Dendritic cell treated with granulocyte-macrophage colony-stimulating factor and Interleukin-4, amounts not matched to agents 40 ng/mL and 50 ng/mL, for 4 days (primary cell): ENCODE measurements around the gene ZNF138.
"Not testable (repeated sequence)": the region's sequence is repeated elsewhere in the genome, so short reads cannot be mapped to it uniquely, and the experiment has no call there.

ENCODE experiments used
- H3K27ac Mint-ChIP-seq: one replicate; pipeline ENCODE4 v1.8.0; 2022; ENCODE audit warnings: mild to moderate bottlenecking, mixed read lengths
- H3K27me3 Mint-ChIP-seq: one replicate; pipeline ENCODE4 v1.8.0; 2022; ENCODE audit warnings: mild to moderate bottlenecking, mixed read lengths
- H3K36me3 Mint-ChIP-seq: one replicate; pipeline ENCODE4 v1.8.0; 2022; ENCODE audit warnings: low read depth, mixed read lengths
- H3K4me1 Mint-ChIP-seq: one replicate; pipeline ENCODE4 v1.8.0; 2022; ENCODE audit warnings: low read depth, mixed read lengths
- H3K4me3 Mint-ChIP-seq: one replicate; pipeline ENCODE4 v1.8.0; 2022; ENCODE audit warnings: mild to moderate bottlenecking, moderate library complexity, mixed read lengths
- H3K9me3 Mint-ChIP-seq: one replicate; pipeline ENCODE4 v1.8.0; 2022; ENCODE audit warnings: mixed read lengths
- intact Hi-C: fragments of 100-400 bp; cut with micrococcal nuclease; formaldehyde crosslinking; loops from one replicate; pipeline ENCODE4 v1.15.0; 2022

ZNF138 gene

GRCh38 chr7:64854969-64855368 lies 60.7 kb downstream of the ZNF138 start:
- intact Hi-C loops = no loop called here
- Mint-ChIP-seq H3K27ac (no peak overlapping the region), H3K36me3 (no peaks in the 10 kb centered on the region), H3K4me3 (no peak overlapping the region), H3K9me3 (peaks cover 16% of the 10 kb centered on the region), H3K4me1 (no peaks in the 10 kb centered on the region), H3K27me3 (no peaks in the 10 kb centered on the region)

DNA sequence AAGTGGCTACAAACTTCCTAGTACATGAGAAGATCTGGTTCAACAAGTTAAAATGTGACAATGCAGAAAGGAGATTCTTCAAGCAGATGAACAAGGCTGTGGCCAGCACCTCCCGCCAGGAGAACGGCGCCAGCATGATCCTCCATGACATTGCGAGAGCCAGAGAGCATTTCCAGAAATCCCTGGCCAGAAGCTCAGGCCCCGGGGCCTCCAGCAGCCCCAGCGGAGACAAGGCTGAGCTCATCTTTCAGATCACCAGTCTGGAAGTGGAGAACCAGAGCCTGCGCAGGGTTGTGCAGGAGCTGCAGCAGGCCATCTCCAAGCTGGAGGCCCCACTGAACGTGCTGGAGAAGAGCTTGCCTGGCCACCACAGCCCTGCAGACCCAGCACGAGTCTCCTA lies 68.8 kb downstream of the ZNF138 start:
- H3K36me3 Mint-ChIP-seq = no peaks in the 10 kb centered on the region
- peaks cover 48% of the 10 kb centered on the region for H3K9me3 Mint-ChIP-seq
- H3K27ac Mint-ChIP-seq = no peak overlapping the region
- H3K4me1 Mint-ChIP-seq = no peaks in the 10 kb centered on the region
- intact Hi-C loops = no loop called here
- H3K4me3 Mint-ChIP-seq = no peak overlapping the region
- H3K27me3 Mint-ChIP-seq = no peaks in the 10 kb centered on the region

DNA sequence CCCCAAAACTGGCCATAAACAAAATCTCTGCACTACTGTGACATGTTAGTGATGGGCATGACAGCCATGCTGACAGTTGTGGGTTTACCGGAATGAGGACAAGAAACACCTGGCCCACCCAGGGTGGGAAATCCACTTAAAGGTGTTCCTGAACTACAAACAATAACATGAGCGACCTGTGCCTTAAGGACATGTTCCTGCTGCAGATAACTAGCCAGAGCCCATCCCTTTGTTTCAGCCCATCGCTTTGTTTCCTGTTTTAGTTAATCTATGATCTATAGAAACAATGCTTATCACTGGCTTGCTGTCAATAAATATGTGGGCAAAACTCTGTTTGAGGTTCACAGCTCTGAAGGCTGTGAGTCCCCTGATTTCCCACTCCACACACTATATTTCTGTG lies 69.3 kb downstream of the ZNF138 start:
- H3K27ac Mint-ChIP-seq, H3K4me1 Mint-ChIP-seq, H3K4me3 Mint-ChIP-seq, H3K27me3 Mint-ChIP-seq, H3K36me3 Mint-ChIP-seq, intact Hi-C loops: not testable (repeated sequence)
- H3K9me3 Mint-ChIP-seq = peaks cover 53% of the 10 kb centered on the region

- H3K27ac Mint-ChIP-seq = no peak overlapping the region
- H3K9me3 Mint-ChIP-seq = peaks cover 57% of the 10 kb centered on the region
- no peaks in the 10 kb centered on the region for H3K36me3 Mint-ChIP-seq
- H3K4me1 Mint-ChIP-seq = no peaks in the 10 kb centered on the region
- intact Hi-C loops = no loop called here
- H3K4me3 Mint-ChIP-seq = no peak overlapping the region
- H3K27me3 Mint-ChIP-seq = no peaks in the 10 kb centered on the region
Observed at GRCh38 chr7:64863969-64864368, 69.7 kb downstream of the ZNF138 start.

- Mint-ChIP-seq H3K4me3 (no peak overlapping the region), H3K4me1 (no peaks in the 10 kb centered on the region), H3K27ac (no peak overlapping the region), H3K9me3 (peaks cover 84% of the 10 kb centered on the region), H3K27me3 (no peaks in the 10 kb centered on the region), H3K36me3 (no peaks in the 10 kb centered on the region)
- intact Hi-C loops = no loop called here
Observed at GRCh38 chr7:64867863-64868440, 73.7 kb downstream of the ZNF138 start.

- Mint-ChIP-seq H3K9me3 (peaks cover 84% of the 10 kb centered on the region), H3K27me3 (no peaks in the 10 kb centered on the region)
- intact Hi-C loops = no loop called here
Observed at GRCh38 chr7:64868499-64868898, 74.3 kb downstream of the ZNF138 start.

DNA sequence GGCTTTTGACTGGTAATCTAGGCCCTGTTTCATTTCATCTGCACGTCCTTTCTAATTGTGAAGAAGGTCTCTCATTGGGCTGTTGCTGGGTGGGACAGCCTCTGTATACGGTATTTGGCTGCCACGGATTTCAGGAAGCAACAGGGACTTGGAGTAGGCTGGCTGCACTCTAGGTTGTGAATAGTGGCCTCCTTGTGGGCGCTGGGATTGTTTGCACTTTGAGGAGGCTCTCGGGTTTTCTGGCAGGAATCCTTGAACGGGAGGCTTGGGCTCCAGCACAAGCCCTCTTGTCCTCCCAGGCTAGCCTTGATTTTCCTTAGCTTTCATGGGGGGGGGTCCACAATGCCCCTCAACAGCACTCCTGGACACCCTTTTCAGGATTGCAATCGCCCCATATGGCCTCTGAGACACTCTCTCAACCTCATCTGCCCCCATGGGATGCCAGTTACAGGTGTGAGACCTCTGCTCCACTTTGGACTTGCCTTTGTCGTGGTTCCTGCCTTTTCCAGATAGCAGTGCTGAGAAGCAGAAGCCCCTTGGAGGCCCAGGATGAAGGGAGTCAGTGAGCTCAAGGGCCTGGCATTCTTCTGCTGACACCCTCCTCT lies 75.0 kb downstream of the ZNF138 start:
- Mint-ChIP-seq H3K27me3 (no peaks in the 10 kb centered on the region), H3K4me1 (no peaks in the 10 kb centered on the region), H3K4me3 (no peak overlapping the region), H3K27ac (no peak overlapping the region), H3K36me3 (no peaks in the 10 kb centered on the region), H3K9me3 (peaks cover 84% of the 10 kb centered on the region)
- intact Hi-C loops = no loop called here

More at GRCh38 chr7:64868499-64868898, 74.3 kb downstream of the ZNF138 start:
- Mint-ChIP-seq H3K36me3 (no peaks in the 10 kb centered on the region), H3K4me1 (no peaks in the 10 kb centered on the region), H3K27ac (no peak overlapping the region), H3K4me3 (no peak overlapping the region)

DNA sequence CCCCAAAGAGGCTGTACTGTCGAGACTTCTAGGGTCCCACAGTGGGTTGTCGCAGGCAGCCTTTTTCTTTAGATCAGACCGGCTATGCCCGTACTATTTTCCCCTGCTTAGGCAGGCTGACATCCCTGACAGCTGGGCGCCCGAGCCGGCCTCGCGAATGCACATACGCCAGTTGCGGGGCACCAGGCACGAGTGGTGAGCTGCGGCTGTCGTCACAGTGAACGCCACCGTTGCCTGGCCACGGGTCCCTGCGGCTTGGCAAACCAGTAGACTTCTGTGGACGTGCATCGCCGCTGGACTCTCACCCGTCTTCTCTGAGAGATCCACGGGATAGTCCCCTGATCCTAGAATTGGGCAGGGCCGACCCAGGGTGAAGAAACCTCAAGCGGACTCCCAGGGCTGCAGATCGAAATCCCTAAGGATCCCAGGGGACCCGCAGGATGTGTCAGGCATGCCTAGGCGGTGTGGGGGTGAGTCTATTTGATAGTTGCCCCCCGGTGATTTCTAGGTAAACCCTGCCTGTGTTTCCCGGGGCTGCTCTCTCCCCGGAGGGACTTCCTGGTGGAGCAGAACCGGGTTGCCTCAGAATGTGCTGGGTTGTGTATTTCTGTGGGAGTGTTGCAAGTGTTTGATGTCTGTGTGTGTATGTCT lies 75.8 kb downstream of the ZNF138 start:
- H3K36me3 Mint-ChIP-seq = no peaks in the 10 kb centered on the region
- H3K27ac Mint-ChIP-seq = no peak overlapping the region
- no peaks in the 10 kb centered on the region for H3K4me1 Mint-ChIP-seq
- intact Hi-C loops = no loop called here
- H3K27me3 Mint-ChIP-seq = no peaks in the 10 kb centered on the region
- no peak overlapping the region for H3K4me3 Mint-ChIP-seq
- peaks cover 88% of the 10 kb centered on the region for H3K9me3 Mint-ChIP-seq

DNA sequence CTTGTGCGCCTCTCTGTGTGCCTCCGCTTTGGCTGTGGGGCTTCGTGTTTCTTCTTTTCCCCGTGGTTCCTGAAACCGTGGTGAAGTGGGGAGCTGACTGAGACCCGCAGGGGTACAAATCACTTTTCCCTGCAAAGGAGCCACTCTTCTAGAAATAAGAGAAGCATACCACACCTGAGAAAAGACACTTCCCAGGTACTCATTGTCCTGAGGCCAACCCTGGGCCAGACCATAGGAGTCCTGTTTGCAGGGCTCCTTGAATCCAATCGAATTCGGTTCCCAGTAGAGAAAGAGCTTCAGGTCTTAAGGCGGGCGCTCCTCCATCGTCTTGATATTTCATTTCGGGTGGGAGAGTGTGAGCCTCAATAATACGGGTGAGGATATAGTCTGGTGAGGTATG lies 76.4 kb downstream of the ZNF138 start:
- H3K4me3 Mint-ChIP-seq = no peak overlapping the region
- H3K36me3 Mint-ChIP-seq = no peaks in the 10 kb centered on the region
- no peaks in the 10 kb centered on the region for H3K4me1 Mint-ChIP-seq
- intact Hi-C loops = no loop called here
- H3K9me3 Mint-ChIP-seq = peaks cover 93% of the 10 kb centered on the region
- H3K27ac Mint-ChIP-seq = no peak overlapping the region
- no peaks in the 10 kb centered on the region for H3K27me3 Mint-ChIP-seq

DNA sequence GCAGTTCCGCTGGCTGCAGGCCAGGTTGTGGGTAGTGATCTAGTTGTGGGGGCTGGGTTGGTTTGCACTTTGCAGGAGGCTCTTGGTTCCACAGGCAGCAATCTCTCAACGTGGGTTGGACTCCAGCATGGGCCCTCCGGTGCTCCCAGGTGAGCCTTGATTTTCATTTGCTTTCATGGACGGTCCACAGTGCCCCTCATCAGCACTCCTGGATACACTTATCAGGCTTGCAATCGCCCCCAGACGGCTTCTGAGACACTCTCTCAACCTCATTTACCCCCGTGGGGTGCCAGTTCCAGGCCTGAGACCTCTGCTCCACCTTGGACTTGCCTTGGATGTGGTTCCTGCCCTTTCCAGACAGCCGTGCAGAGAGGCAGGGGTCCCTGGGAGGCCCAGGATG lies 77.5 kb downstream of the ZNF138 start:
- intact Hi-C loops = no loop called here
- Mint-ChIP-seq H3K36me3 (no peaks in the 10 kb centered on the region), H3K27me3 (peaks cover 3% of the 10 kb centered on the region), H3K27ac (no peak overlapping the region), H3K9me3 (peaks cover 96% of the 10 kb centered on the region), H3K4me3 (no peak overlapping the region), H3K4me1 (no peaks in the 10 kb centered on the region)

DNA sequence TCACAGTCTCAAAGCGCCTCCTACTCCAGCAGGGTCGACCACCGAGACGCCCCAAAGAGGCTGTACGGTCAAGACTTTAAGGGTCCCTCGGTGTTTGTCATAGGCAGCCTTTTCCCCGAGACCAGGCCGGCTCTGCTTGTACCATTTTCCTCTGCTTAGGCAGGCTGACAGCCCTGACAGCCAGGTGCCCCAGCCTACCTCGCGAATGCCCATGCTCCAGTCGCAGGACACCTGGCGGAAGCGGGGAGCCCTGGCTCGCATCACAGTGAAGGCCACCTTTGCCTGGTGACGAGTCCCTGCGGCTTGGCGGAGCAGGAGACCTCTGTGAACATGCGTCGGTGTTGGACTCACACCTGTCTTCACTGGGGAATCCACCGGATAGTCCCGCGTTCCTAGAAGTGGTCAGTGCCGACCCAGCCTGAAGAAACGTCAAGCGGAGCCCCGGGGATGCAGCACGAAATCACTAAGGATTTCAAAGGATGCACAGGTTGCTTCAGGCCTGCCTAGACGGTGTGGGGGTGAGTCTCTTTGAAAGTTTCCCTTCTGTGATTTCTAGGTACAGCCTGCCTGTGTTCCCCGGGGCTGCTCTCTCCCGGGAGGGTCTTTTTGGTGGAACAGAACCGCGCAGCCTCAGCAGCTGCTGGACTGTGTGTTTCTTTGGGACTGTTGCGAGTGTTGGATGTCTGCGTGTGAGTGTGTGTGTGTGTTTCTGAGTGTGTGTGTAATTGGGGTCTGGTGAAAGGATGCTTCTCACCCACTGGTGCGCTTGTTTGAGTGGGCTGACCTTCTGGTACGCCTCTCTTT lies 78.3 kb downstream of the ZNF138 start:
- intact Hi-C loops = no loop called here
- Mint-ChIP-seq H3K27ac (no peak overlapping the region), H3K27me3 (peaks cover 8% of the 10 kb centered on the region), H3K4me1 (no peaks in the 10 kb centered on the region), H3K9me3 (peaks cover 100% of the 10 kb centered on the region), H3K4me3 (no peak overlapping the region), H3K36me3 (no peaks in the 10 kb centered on the region)

DNA sequence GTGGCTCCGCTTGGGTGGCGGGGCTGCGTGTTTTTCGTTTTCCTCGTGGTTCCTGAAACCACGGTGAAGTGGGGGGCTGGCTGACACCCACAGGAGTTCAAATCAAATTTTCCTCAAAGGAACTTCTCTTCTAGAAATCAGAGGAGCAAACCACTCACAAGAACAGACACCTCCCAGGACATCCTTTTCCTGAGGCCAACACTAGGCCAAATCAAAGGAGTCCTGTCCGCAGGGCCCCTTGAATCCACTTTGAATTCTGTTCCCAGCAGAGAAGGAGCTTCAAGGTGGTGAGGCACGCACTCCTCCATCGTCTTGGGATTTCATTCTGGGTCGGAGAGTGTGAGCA lies 78.9 kb downstream of the ZNF138 start:
- no peaks in the 10 kb centered on the region for H3K36me3 Mint-ChIP-seq
- no peaks in the 10 kb centered on the region for H3K4me1 Mint-ChIP-seq
- intact Hi-C loops = no loop called here
- H3K4me3 Mint-ChIP-seq = no peak overlapping the region
- no peak overlapping the region for H3K27ac Mint-ChIP-seq
- H3K9me3 Mint-ChIP-seq = peaks cover 100% of the 10 kb centered on the region
- peaks cover 14% of the 10 kb centered on the region for H3K27me3 Mint-ChIP-seq

DNA sequence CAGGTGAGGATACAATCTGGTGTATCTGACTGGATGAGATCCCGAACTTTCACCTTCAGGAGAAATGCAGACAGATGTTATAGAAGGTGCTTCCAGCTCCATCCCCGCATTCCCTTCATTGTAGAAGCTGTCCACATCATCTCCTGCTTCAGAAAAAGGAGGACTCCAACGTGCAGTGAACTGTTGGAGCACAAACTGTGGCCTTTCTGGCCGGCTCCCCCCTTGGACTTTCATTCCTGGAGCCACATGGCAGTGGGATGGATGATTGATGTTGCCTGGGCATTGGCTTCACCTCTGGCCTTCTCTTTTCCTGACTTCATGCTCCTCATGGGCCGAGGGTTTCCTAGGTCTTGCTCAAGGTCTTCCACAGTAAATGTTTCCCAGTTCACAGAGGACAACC lies 79.3 kb downstream of the ZNF138 start:
- peaks cover 14% of the 10 kb centered on the region for H3K27me3 Mint-ChIP-seq
- no peaks in the 10 kb centered on the region for H3K36me3 Mint-ChIP-seq
- H3K4me3 Mint-ChIP-seq = no peak overlapping the region
- no peaks in the 10 kb centered on the region for H3K4me1 Mint-ChIP-seq
- H3K27ac Mint-ChIP-seq = no peak overlapping the region
- intact Hi-C loops = no loop called here
- peaks cover 100% of the 10 kb centered on the region for H3K9me3 Mint-ChIP-seq

DNA sequence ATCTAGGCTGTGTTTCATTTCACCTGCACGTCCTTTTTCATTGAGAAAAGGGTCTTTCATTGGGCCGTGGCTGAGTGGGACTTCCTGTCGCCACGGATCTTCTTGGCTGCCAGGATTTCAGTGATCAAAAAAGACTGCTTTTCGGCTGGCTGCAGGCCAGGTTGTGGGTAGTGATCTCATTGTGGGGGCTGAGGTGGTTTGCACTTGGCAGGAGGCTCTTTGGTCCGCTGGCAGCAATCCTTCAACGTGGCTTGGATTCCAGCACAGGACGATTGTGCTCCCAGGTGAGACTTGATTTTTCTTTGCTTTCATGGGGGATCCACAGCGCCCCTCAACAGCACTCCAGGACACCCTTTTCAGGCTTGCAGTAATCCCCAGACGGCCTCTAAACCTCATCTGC lies 79.9 kb downstream of the ZNF138 start:
- Mint-ChIP-seq H3K27ac (no peak overlapping the region), H3K9me3 (peaks cover 100% of the 10 kb centered on the region)

More for the DNA sequence above, 79.9 kb downstream of the ZNF138 start:
- Mint-ChIP-seq H3K27me3 (peaks cover 14% of the 10 kb centered on the region), H3K4me1 (no peaks in the 10 kb centered on the region), H3K36me3 (no peaks in the 10 kb centered on the region), H3K4me3 (no peak overlapping the region)
- intact Hi-C loops = no loop called here
